Measurements from ENCODE around the gene STARD3NL.

DNA sequence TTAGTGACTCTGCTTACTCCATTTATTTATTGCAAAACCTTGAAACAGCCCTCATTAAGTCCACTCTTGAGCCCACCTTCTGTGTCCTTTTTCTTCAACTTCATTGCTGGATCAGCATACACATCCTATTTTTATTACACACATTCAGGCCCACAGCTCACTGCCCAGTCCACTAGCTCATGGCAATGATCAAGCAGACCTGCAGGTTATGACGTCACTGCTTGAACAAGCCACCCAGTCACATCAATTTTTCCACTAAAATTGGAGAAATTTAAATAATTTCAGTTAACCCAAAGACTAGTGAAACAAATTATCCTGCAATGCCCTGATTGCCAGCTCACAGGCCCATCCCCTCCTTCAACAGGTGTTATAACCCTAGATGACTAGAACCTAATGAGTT lies 16.0 kb upstream of the STARD3NL start:
- TF ChIP-seq POLR2A (IDR thresholded peaks at IDR 0.05) (no peak), EP300 (IDR thresholded peaks at IDR 0.05) (no peak)
- TF ChIP-seq, protein P1, sequence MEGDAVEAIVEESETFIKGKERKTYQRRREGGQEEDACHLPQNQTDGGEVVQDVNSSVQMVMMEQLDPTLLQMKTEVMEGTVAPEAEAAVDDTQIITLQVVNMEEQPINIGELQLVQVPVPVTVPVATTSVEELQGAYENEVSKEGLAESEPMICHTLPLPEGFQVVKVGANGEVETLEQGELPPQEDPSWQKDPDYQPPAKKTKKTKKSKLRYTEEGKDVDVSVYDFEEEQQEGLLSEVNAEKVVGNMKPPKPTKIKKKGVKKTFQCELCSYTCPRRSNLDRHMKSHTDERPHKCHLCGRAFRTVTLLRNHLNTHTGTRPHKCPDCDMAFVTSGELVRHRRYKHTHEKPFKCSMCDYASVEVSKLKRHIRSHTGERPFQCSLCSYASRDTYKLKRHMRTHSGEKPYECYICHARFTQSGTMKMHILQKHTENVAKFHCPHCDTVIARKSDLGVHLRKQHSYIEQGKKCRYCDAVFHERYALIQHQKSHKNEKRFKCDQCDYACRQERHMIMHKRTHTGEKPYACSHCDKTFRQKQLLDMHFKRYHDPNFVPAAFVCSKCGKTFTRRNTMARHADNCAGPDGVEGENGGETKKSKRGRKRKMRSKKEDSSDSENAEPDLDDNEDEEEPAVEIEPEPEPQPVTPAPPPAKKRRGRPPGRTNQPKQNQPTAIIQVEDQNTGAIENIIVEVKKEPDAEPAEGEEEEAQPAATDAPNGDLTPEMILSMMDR (IDR thresholded peaks at IDR 0.05) = no peak
